ENCODE data around the gene ARMH3.
"Not testable (repeated sequence)": the region's sequence is repeated elsewhere in the genome, so short reads cannot be mapped to it uniquely, and the experiment has no call there.

The ARMH3 gene

GRCh38 chr10:102055647-102056419, at the start of gene ARMH3:
Gene ARMH3 (minus strand): TSS chr10:102056173. CDS start chr10:102040114, 16,059 bp downstream.
- DNase-seq (ENCODE audit: low read depth) = peak; percentile 98

GRCh38 chr10:102102421-102102820, 46.4 kb upstream of the ARMH3 start:
- no peak for DNase-seq (ENCODE audit: low read depth)

GRCh38 chr10:102101152-102101551, 45.2 kb upstream of the ARMH3 start:
- no peak for DNase-seq (ENCODE audit: low read depth)

- DNase-seq (ENCODE audit: low read depth) = no peak
Observed at GRCh38 chr10:102096449-102096848, 40.5 kb upstream of the ARMH3 start.

- no peak for DNase-seq (ENCODE audit: low read depth)
Observed at GRCh38 chr10:102090772-102091171, 34.8 kb upstream of the ARMH3 start.

- DNase-seq (ENCODE audit: low read depth) = no peak
Observed at GRCh38 chr10:102086196-102086595, 30.2 kb upstream of the ARMH3 start.

GRCh38 chr10:102085336-102085735, 29.4 kb upstream of the ARMH3 start:
- no peak for DNase-seq (ENCODE audit: low read depth)

- no peak for DNase-seq (ENCODE audit: low read depth)
Observed at GRCh38 chr10:102083541-102083940, 27.6 kb upstream of the ARMH3 start.

GRCh38 chr10:102072673-102073527, 16.9 kb upstream of the ARMH3 start:
- peak; percentile 67 for DNase-seq (ENCODE audit: low read depth)

- DNase-seq (ENCODE audit: low read depth) = no peak
Observed at GRCh38 chr10:102069071-102069470, 13.1 kb upstream of the ARMH3 start.

GRCh38 chr10:102068216-102068615, 12.2 kb upstream of the ARMH3 start:
- no peak for DNase-seq (ENCODE audit: low read depth)

GRCh38 chr10:102067091-102067916, 11.3 kb upstream of the ARMH3 start:
- DNase-seq (ENCODE audit: low read depth) = no peak

- DNase-seq (ENCODE audit: low read depth) = no peak
Observed at GRCh38 chr10:102066399-102067088, 10.6 kb upstream of the ARMH3 start.

GRCh38 chr10:102065561-102066398, 9.8 kb upstream of the ARMH3 start:
- peak; percentile 17 for DNase-seq (ENCODE audit: low read depth)

- DNase-seq (ENCODE audit: low read depth) = peak; percentile 90
Observed at GRCh38 chr10:102064868-102065560, 9.0 kb upstream of the ARMH3 start, which contains the start of gene HPS6. Gene HPS6 (plus strand): TSS chr10:102065349. CDS start chr10:102065475, 126 bp downstream.

GRCh38 chr10:102064503-102064867, 8.5 kb upstream of the ARMH3 start:
- DNase-seq (ENCODE audit: low read depth) = no peak

- no peak for DNase-seq (ENCODE audit: low read depth)
Observed at GRCh38 chr10:102059987-102060386, 4.0 kb upstream of the ARMH3 start.

- DNase-seq (ENCODE audit: low read depth) = not testable (repeated sequence)
Observed at GRCh38 chr10:102054881-102055646, 909 bp downstream of the ARMH3 start.

- no peak for DNase-seq (ENCODE audit: low read depth)
Observed at GRCh38 chr10:102046095-102046494, 9.9 kb downstream of the ARMH3 start.

Measured in fibroblast of gingiva (primary cell).